Tibial nerve (tissue), 4 donors: ENCODE results near the gene MS4A10. TPM values are rescaled to one million over a fixed set of nuclear protein-coding genes. Genes with fewer than 3 reads are reported as not detected.

ENCODE experiments used
- DNase-seq, 2 donors: peaks; one replicate each; pipeline ENCODE4 v3.0.0-alpha.2; 2019; ENCODE audit warnings: low spot score in 2 of 2
- H3K27ac ChIP-seq, 4 donors: fragments of 200-600 bp; sonication (generic) in 3 of 4; one replicate each; pipeline ENCODE4 v1.5.1; 2017 to 2019; ENCODE audit warnings: mild to moderate bottlenecking in 1 of 4
- H3K27me3 ChIP-seq, 2 donors: fragments of 200-600 bp; sonication (generic) in 1 of 2; one replicate each; pipeline versions ENCODE4 v1.5.1 to v1.6.0; 2017 to 2019
- H3K36me3 ChIP-seq, 3 donors: fragments of 200-600 bp; sonication (generic); one replicate each; pipeline ENCODE4 v1.5.1; 2018 to 2019
- H3K4me1 ChIP-seq, 4 donors: fragments of 200-600 bp; sonication (generic) in 3 of 4; one replicate each; pipeline ENCODE4 v1.5.1; 2017 to 2019
- H3K4me3 ChIP-seq, 4 donors: fragments of 200-600 bp; sonication (generic) in 3 of 4; one replicate each; pipeline ENCODE4 v1.5.1; 2017 to 2019; ENCODE audit warnings: mild to moderate bottlenecking in 1 of 4, moderate library complexity in 1 of 4
- H3K9me3 ChIP-seq, 4 donors: fragments of 200-600 bp; sonication (generic) in 3 of 4; one replicate each; pipeline ENCODE4 v1.5.1; 2017 to 2019
- CTCF ChIP-seq, 5 experiments: fragments of 200-600 bp in 3 of 5; fragments of 450-650 bp in 2 of 5; sonication (generic) in 3 of 5; IDR thresholded peaks; one replicate each; pipeline ENCODE4 v1.5.1; 2016 to 2019; ENCODE audit warnings: antibody characterized with exemption in 5 of 5, mild to moderate bottlenecking in 3 of 5, moderate library complexity in 2 of 5
- EP300 ChIP-seq, 2 donors: sonication (generic); formaldehyde crosslinking; IDR thresholded peaks; one replicate each; pipeline ENCODE4 v1.6.1; 2017; ENCODE audit warnings: antibody characterized with exemption in 2 of 2, mild to moderate bottlenecking in 1 of 2
- POLR2A ChIP-seq, 2 donors: fragments of 450-650 bp; IDR thresholded peaks; one replicate each; pipeline ENCODE4 v1.6.1; 2017; ENCODE audit warnings: antibody characterized with exemption in 2 of 2, mild to moderate bottlenecking in 2 of 2, moderate library complexity in 2 of 2
- WGBS, 2 donors: methylation state at CpG; one replicate each; pipeline ENCODE4 v1.1.5; 2018; 5-methylcytosine and 5-hydroxymethylcytosine counted together
- total RNA-seq, 4 donors: library from RNA; depleted of rRNA; stranded (reverse); fragments of >200 nt; gene quantifications; one replicate each; pipeline ENCODE4 v1.1.0, GENCODE V29; 2016

MS4A10 gene
- total RNA-seq, 4 donors from 2014 or later: not detected

GRCh38 chr11:60744114-60744513, 41.0 kb upstream of the MS4A10 start:
- Histone ChIP-seq H3K9me3 (peaks cover 0 to 25% (median 1%) of the 10 kb centered on the region in 4 donors), H3K4me3 (no peak overlapping the region), H3K27me3 (no peaks in the 10 kb centered on the region), H3K27ac (no peak overlapping the region), H3K4me1 (no peaks in the 10 kb centered on the region), H3K36me3 (no peaks in the 10 kb centered on the region)
- 90 to 94% methylated on average over 5 of the region's 5 CpGs for WGBS, 2 donors
- no peak for TF ChIP-seq EP300 (IDR thresholded peaks at IDR 0.05)
- TF ChIP-seq POLR2A (IDR thresholded peaks at IDR 0.05): no peak
- no peak for TF ChIP-seq CTCF (IDR thresholded peaks at IDR 0.05)
- no peak for DNase-seq

GRCh38 chr11:60747359-60747873, 37.7 kb upstream of the MS4A10 start:
- TF ChIP-seq EP300 (IDR thresholded peaks at IDR 0.05) (no peak), CTCF (IDR thresholded peaks at IDR 0.05) (no peak), POLR2A (IDR thresholded peaks at IDR 0.05) (no peak)
- Histone ChIP-seq H3K27ac (no peak overlapping the region), H3K4me1 (no peaks in the 10 kb centered on the region), H3K36me3 (no peaks in the 10 kb centered on the region), H3K9me3 (peaks cover 0 to 5% (median 0%) of the 10 kb centered on the region in 4 donors), H3K4me3 (no peak overlapping the region), H3K27me3 (no peaks in the 10 kb centered on the region)
- 96% methylated on average over 14 of the region's 14 CpGs for WGBS, 2 donors
- no peak for DNase-seq

- H3K36me3 ChIP-seq: no peaks in the 10 kb centered on the region
- H3K9me3 ChIP-seq: peaks cover 0 to 4% (median 0%) of the 10 kb centered on the region in 4 donors
- no peaks in the 10 kb centered on the region for H3K27me3 ChIP-seq
- H3K27ac ChIP-seq: no peak overlapping the region
- TF ChIP-seq EP300 (IDR thresholded peaks at IDR 0.05) (no peak), POLR2A (IDR thresholded peaks at IDR 0.05) (no peak), CTCF (IDR thresholded peaks at IDR 0.05) (no peak)
- no peaks in the 10 kb centered on the region for H3K4me1 ChIP-seq
- no peak for DNase-seq
- no peak overlapping the region for H3K4me3 ChIP-seq
- WGBS, 2 donors: 88% methylated on average over 17 of the region's 17 CpGs
Observed at GRCh38 chr11:60748225-60748624, 36.9 kb upstream of the MS4A10 start.

- Histone ChIP-seq H3K36me3 (no peaks in the 10 kb centered on the region), H3K9me3 (peaks cover 0 to 4% (median 0%) of the 10 kb centered on the region in 4 donors), H3K4me1 (no peaks in the 10 kb centered on the region), H3K27me3 (no peaks in the 10 kb centered on the region), H3K4me3 (no peak overlapping the region), H3K27ac (no peak overlapping the region)
- WGBS, 2 donors: 83 to 86% methylated on average over 8 of the region's 8 CpGs
- no peak for TF ChIP-seq EP300 (IDR thresholded peaks at IDR 0.05)
- TF ChIP-seq POLR2A (IDR thresholded peaks at IDR 0.05): no peak
- no peak for TF ChIP-seq CTCF (IDR thresholded peaks at IDR 0.05)
- DNase-seq: no peak
Observed at GRCh38 chr11:60748821-60749220, 36.3 kb upstream of the MS4A10 start.

GRCh38 chr11:60750911-60751310, 34.2 kb upstream of the MS4A10 start:
- DNase-seq: no peak
- 68 to 76% methylated on average over 3 of the region's 3 CpGs for WGBS, 2 donors
- H3K27me3 ChIP-seq: no peaks in the 10 kb centered on the region

More at GRCh38 chr11:60750911-60751310, 34.2 kb upstream of the MS4A10 start:
- Histone ChIP-seq H3K4me3 (no peak overlapping the region), H3K36me3 (no peaks in the 10 kb centered on the region), H3K27ac (no peak overlapping the region), H3K4me1 (no peaks in the 10 kb centered on the region), H3K9me3 (no peaks in the 10 kb centered on the region)
- TF ChIP-seq POLR2A (IDR thresholded peaks at IDR 0.05) (no peak), EP300 (IDR thresholded peaks at IDR 0.05) (no peak), CTCF (IDR thresholded peaks at IDR 0.05) (no peak)
